Measurements from ENCODE around the gene AP1S1. TPM values are rescaled to one million over a fixed set of nuclear protein-coding genes. Genes with fewer than 3 reads are reported as not detected.

The AP1S1 gene
- total and polyA plus RNA-seq, 2 of the 13 experiments (the other 11 are each of a cell fraction or from before 2014, with no cell fraction given), result 57.5 to 68.1 TPM

DNA sequence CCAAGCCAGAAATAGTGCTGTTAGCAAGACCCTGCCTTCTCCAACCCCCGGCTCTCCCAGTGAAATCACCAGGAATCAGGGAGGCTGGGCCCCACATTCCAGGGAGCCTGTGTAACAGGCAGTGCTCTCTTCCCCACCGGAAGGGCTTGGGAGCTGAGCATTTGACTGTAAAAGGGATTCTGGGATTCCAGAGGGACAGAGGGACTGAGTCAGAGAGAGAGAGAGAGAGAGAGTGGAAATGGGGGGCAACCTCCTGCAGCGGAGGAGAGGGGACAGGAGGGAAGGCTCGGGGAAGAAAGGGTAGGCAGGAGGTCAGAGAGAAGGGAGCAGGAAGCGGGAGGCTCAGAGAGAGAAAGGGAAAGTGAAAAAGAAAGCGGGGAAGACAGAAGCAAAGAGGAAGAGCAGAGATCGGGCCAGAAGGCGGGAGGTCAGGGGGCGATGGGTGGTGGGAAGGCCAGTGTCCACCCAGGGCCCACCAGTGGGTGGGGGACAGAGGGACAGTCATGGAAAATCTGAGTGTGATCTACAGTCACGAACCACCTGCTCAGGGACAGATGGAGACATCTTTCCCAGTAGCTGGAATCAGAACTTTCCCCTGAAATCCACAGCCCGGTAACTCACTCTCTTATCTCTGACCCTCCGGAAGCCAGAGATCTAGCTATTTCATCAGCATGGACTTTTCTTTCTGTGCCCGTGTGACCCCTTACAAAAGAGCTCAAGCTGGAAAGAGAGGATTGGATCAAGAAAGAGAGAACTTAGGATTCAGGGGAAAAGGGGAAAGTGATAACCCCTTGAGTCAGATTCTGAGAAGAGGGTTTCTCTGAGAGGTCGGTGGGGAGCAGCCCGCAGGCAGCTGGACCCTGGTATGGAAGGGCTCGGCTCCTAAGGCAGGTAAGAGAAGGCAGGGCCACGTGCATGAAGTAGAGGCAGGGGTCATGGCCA, 32.0 kb upstream of the AP1S1 start (continued):
- TF ChIP-seq ZNF343 (CRISPR knock-in tag; IDR thresholded peaks at IDR 0.05), result peak; percentile 8; the same call in 1 of the 2 replicates
- TF ChIP-seq SP2 (CRISPR knock-in tag; IDR thresholded peaks at IDR 0.05), result no peak
- TF ChIP-seq ZNF441 (CRISPR knock-in tag; IDR thresholded peaks at IDR 0.05; ENCODE audit: borderline replicate concordance), result no peak
- TF ChIP-seq ZSCAN9 (CRISPR knock-in tag; IDR thresholded peaks at IDR 0.05; ENCODE audit: borderline replicate concordance), result 0 out of 2 replicates have a peak, but pooled peaks have one; percentile 49
- TF ChIP-seq, protein P1, sequence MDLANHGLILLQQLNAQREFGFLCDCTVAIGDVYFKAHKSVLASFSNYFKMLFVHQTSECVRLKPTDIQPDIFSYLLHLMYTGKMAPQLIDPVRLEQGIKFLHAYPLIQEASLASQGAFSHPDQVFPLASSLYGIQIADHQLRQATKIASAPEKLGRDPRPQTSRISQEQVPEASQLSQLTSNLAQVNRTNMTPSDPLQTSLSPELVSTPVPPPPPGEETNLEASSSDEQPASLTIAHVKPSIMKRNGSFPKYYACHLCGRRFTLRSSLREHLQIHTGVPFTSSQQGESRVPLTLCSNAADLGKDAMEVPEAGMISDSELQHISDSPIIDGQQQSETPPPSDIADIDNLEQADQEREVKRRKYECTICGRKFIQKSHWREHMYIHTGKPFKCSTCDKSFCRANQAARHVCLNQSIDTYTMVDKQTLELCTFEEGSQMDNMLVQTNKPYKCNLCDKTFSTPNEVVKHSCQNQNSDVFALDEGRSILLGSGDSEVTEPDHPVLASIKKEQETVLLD (CRISPR knock-in tag; IDR thresholded peaks at IDR 0.05; ENCODE audit: low read depth), result no peak
- TF ChIP-seq KLF13 (CRISPR knock-in tag; IDR thresholded peaks at IDR 0.05), result no peak
- no peak for TF ChIP-seq ZSCAN21 (CRISPR knock-in tag; IDR thresholded peaks at IDR 0.05; ENCODE audit: borderline replicate concordance)
- TF ChIP-seq ZBTB7A (CRISPR knock-in tag; IDR thresholded peaks at IDR 0.05), result no peak; the same call in 1 of the 2 replicates
- TF ChIP-seq LCORL (IDR thresholded peaks at IDR 0.05), result peak; percentile 43; the same call in 1 of the 2 replicates
- TF ChIP-seq LCORL (CRISPR knock-in tag; IDR thresholded peaks at IDR 0.05), result no peak
- TF ChIP-seq ATF7 (IDR thresholded peaks at IDR 0.05), result 0 out of 2 replicates have a peak, but pooled peaks have one; percentile 16
- TF ChIP-seq ATF7 (CRISPR knock-in tag; IDR thresholded peaks at IDR 0.05), result peak; percentile 64; the same call in 1 of the 2 replicates
- peak; percentile 9; the same call in 1 of the 2 replicates for TF ChIP-seq SMC3 (IDR thresholded peaks at IDR 0.05; ENCODE audit: low read length)
- TF ChIP-seq ZNF224 (CRISPR knock-in tag; IDR thresholded peaks at IDR 0.05), result no peak
- peak; percentile 79 for TF ChIP-seq SALL1 (CRISPR knock-in tag; IDR thresholded peaks at IDR 0.05)
- no peak for TF ChIP-seq ZNF83 (CRISPR knock-in tag; IDR thresholded peaks at IDR 0.05; ENCODE audit: borderline replicate concordance)
- TF ChIP-seq, protein P2, sequence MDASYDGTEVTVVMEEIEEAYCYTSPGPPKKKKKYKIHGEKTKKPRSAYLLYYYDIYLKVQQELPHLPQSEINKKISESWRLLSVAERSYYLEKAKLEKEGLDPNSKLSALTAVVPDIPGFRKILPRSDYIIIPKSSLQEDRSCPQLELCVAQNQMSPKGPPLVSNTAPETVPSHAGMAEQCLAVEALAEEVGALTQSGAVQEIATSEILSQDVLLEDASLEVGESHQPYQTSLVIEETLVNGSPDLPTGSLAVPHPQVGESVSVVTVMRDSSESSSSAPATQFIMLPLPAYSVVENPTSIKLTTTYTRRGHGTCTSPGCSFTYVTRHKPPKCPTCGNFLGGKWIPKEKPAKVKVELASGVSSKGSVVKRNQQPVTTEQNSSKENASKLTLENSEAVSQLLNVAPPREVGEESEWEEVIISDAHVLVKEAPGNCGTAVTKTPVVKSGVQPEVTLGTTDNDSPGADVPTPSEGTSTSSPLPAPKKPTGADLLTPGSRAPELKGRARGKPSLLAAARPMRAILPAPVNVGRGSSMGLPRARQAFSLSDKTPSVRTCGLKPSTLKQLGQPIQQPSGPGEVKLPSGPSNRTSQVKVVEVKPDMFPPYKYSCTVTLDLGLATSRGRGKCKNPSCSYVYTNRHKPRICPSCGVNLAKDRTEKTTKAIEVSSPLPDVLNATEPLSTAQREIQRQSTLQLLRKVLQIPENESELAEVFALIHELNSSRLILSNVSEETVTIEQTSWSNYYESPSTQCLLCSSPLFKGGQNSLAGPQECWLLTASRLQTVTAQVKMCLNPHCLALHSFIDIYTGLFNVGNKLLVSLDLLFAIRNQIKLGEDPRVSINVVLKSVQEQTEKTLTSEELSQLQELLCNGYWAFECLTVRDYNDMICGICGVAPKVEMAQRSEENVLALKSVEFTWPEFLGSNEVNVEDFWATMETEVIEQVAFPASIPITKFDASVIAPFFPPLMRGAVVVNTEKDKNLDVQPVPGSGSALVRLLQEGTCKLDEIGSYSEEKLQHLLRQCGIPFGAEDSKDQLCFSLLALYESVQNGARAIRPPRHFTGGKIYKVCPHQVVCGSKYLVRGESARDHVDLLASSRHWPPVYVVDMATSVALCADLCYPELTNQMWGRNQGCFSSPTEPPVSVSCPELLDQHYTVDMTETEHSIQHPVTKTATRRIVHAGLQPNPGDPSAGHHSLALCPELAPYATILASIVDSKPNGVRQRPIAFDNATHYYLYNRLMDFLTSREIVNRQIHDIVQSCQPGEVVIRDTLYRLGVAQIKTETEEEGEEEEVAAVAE (CRISPR knock-in tag; IDR thresholded peaks at IDR 0.05; ENCODE audit: borderline replicate concordance), result no peak
- TF ChIP-seq, protein P3, sequence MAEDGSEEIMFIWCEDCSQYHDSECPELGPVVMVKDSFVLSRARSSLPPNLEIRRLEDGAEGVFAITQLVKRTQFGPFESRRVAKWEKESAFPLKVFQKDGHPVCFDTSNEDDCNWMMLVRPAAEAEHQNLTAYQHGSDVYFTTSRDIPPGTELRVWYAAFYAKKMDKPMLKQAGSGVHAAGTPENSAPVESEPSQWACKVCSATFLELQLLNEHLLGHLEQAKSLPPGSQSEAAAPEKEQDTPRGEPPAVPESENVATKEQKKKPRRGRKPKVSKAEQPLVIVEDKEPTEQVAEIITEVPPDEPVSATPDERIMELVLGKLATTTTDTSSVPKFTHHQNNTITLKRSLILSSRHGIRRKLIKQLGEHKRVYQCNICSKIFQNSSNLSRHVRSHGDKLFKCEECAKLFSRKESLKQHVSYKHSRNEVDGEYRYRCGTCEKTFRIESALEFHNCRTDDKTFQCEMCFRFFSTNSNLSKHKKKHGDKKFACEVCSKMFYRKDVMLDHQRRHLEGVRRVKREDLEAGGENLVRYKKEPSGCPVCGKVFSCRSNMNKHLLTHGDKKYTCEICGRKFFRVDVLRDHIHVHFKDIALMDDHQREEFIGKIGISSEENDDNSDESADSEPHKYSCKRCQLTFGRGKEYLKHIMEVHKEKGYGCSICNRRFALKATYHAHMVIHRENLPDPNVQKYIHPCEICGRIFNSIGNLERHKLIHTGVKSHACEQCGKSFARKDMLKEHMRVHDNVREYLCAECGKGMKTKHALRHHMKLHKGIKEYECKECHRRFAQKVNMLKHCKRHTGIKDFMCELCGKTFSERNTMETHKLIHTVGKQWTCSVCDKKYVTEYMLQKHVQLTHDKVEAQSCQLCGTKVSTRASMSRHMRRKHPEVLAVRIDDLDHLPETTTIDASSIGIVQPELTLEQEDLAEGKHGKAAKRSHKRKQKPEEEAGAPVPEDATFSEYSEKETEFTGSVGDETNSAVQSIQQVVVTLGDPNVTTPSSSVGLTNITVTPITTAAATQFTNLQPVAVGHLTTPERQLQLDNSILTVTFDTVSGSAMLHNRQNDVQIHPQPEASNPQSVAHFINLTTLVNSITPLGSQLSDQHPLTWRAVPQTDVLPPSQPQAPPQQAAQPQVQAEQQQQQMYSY (CRISPR knock-in tag; IDR thresholded peaks at IDR 0.05), result no peak
- no peak for TF ChIP-seq FOXP1 (IDR thresholded peaks at IDR 0.05)
- peak; percentile 65 for TF ChIP-seq FOXP1 (CRISPR knock-in tag; IDR thresholded peaks at IDR 0.05)
- no peak for TF ChIP-seq ZFP41 (CRISPR knock-in tag; IDR thresholded peaks at IDR 0.05; ENCODE audit: borderline replicate concordance)
- TF ChIP-seq AHR (CRISPR knock-in tag; IDR thresholded peaks at IDR 0.05), result no peak

Data from HepG2 (cell line).